Left renal pelvis (tissue), 4 donors: ENCODE data around the gene HSDL2. TPM values are rescaled to one million over a fixed set of nuclear protein-coding genes. Genes with fewer than 3 reads are reported as not detected.

Experiments
- DNase-seq, 4 donors: peaks; one replicate each; pipeline ENCODE4 v3.0.0-alpha.2; 2013; ENCODE audit warnings: low read depth in 4 of 4, low spot score in 3 of 4
- polyA plus RNA-seq, 4 donors: library from polyadenylated mRNA; unstranded; fragments of 120-200 nt; gene quantifications; one replicate each; pipeline ENCODE4 v1.2.1, GENCODE V29; 2013; ENCODE audit not compliant: insufficient read length in 4 of 4

Gene HSDL2
- polyA plus RNA-seq, 4 donors = 43.0 to 120 (median 101) TPM

GRCh38 chr9:112439825-112440224 is 59.9 kb downstream of the HSDL2 start:
- DNase-seq = no peak

- no peak for DNase-seq
Observed at GRCh38 chr9:112443200-112443599, 63.3 kb downstream of the HSDL2 start.

GRCh38 chr9:112443636-112444035 is 63.7 kb downstream of the HSDL2 start:
- no peak for DNase-seq

GRCh38 chr9:112445196-112445595 is 65.3 kb downstream of the HSDL2 start:
- no peak for DNase-seq

GRCh38 chr9:112446080-112446479 is 66.2 kb downstream of the HSDL2 start:
- no peak for DNase-seq

GRCh38 chr9:112446526-112446925 is 66.6 kb downstream of the HSDL2 start:
- no peak for DNase-seq

- DNase-seq = no peak
Observed at GRCh38 chr9:112447283-112447761, 67.4 kb downstream of the HSDL2 start.

- DNase-seq = no peak
Observed at GRCh38 chr9:112462855-112463254, 82.9 kb downstream of the HSDL2 start.

GRCh38 chr9:112465352-112465751 is 85.4 kb downstream of the HSDL2 start:
- no peak for DNase-seq

GRCh38 chr9:112472996-112473395 is 93.1 kb downstream of the HSDL2 start:
- no peak for DNase-seq

GRCh38 chr9:112473986-112474385 is 94.1 kb downstream of the HSDL2 start:
- DNase-seq = no peak

GRCh38 chr9:112475318-112475717 is 95.4 kb downstream of the HSDL2 start:
- DNase-seq = no peak

- no peak for DNase-seq
Observed at GRCh38 chr9:112477330-112477729, 97.4 kb downstream of the HSDL2 start.

GRCh38 chr9:112479221-112479620 is 99.3 kb downstream of the HSDL2 start:
- DNase-seq = no peak

- no peak for DNase-seq
Observed at GRCh38 chr9:112484607-112485006, 104.7 kb downstream of the HSDL2 start.

- DNase-seq = no peak
Observed at GRCh38 chr9:112485574-112485973, 105.7 kb downstream of the HSDL2 start.

- DNase-seq = peak in 2 of 4 donors; percentile 59 to 67
Observed at GRCh38 chr9:112486221-112487007, 106.5 kb downstream of the HSDL2 start, which contains the start of gene KIAA1958. KIAA1958 (plus strand) TSS chr9:112486827; CDS start chr9:112574081, 87,254 bp downstream.

GRCh38 chr9:112487008-112487798 is 107.3 kb downstream of the HSDL2 start:
- DNase-seq = peak in 2 of 4 donors; percentile 36 to 47

- DNase-seq = peak in 1 of 4 donors; percentile 17
Observed at GRCh38 chr9:112487799-112488340, 108.0 kb downstream of the HSDL2 start.

- DNase-seq = no peak
Observed at GRCh38 chr9:112489039-112489546, 109.2 kb downstream of the HSDL2 start.
